HCT116 (cell line): ENCODE measurements around the gene CA7. TPM values are rescaled to one million over a fixed set of nuclear protein-coding genes. Genes with fewer than 3 reads are reported as not detected.

Source experiments
- ATAC-seq: fragments of 200-7000 bp; cut with Tn5 transposase; 2 replicates; pipeline ENCODE4 v1.9.1; 2020; ENCODE audit warnings: mild to moderate bottlenecking, moderate library complexity
- BruUV-seq: library from RNA; stranded (reverse); fragments of 400-500 nt; replicated peaks from 2 replicates; lab custom pipeline; 2021; lab: Mats Ljungman, UMichigan
- CTCF ChIA-PET: fragments of 300-600 bp; sonication (Branson Sonifier 250); formaldehyde crosslinking; loops from one replicate; lab custom pipeline; 2021; ENCODE audit warnings: antibody characterized with exemption; lab: Charles Lee
- POLR2A ChIA-PET: fragments of 300-600, 350-600 bp; sonication (Branson Sonifier 250); formaldehyde crosslinking; loops from one replicate; lab custom pipeline; 2021; ENCODE audit warnings: antibody characterized with exemption; lab: Charles Lee
- RAD21 ChIA-PET, 2 experiments: fragments of 300-600 bp; sonication (Branson Sonifier 250); formaldehyde crosslinking; loops; one replicate each; lab custom pipeline; 2023; ENCODE audit warnings: low total read pairs in 2 of 2; ENCODE audit not compliant: uncharacterized antibody in 2 of 2, unreplicated experiment in 2 of 2, low non-redundant PET in 1 of 2; lab: Charles Lee
- DNase-seq: peaks from one replicate; pipeline ENCODE4 v3.0.0-alpha.2; 2010; ENCODE audit warnings: low read depth, low spot score
- H2AFZ ChIP-seq: fragments of 200-600 bp; shearing (Covaris generic), sonication (generic); 2 replicates; pipeline ENCODE4 v1.6.1; 2017; ENCODE audit warnings: low read depth, mixed run types, mixed read lengths, antibody characterized with exemption, low read length; ENCODE audit not compliant: poor library complexity, severe bottlenecking
- H3K27ac ChIP-seq: 2 replicates; pipeline ENCODE4 v1.5.1; 2012; ENCODE audit warnings: low read depth, low read length
- H3K27me3 ChIP-seq: fragments of 200-600 bp; sonication (generic); 2 replicates; pipeline ENCODE4 v1.6.1; 2016; ENCODE audit warnings: mixed run types, low read length, mixed read lengths; ENCODE audit not compliant: insufficient read depth
- H3K36me3 ChIP-seq, 2 experiments: fragments of 200-500 bp in 1 of 2; fragments of 200-600 bp in 1 of 2; sonication (Bioruptor generic) in 1 of 2; sonication (generic) in 1 of 2; 2 replicates each; pipeline versions ENCODE4 v1.5.1 to v1.6.1; 2014 to 2016; ENCODE audit warnings: low read length in 2 of 2, inconsistent platforms in 1 of 2, mixed read lengths in 1 of 2, mixed run types in 1 of 2; ENCODE audit not compliant: insufficient read depth in 2 of 2, control insufficient read depth in 1 of 2
- H3K4me1 ChIP-seq, 2 experiments: fragments of 200-600 bp in 1 of 2; sonication (generic) in 1 of 2; 2 replicates each; pipeline versions ENCODE4 v1.5.1 to v1.6.1; 2012 to 2017; ENCODE audit warnings: low read length in 2 of 2, inconsistent platforms in 1 of 2, mild to moderate bottlenecking in 1 of 2, mixed read lengths in 1 of 2, mixed run types in 1 of 2, moderate library complexity in 1 of 2; ENCODE audit not compliant: insufficient read depth in 2 of 2, control insufficient read depth in 1 of 2
- H3K4me2 ChIP-seq: fragments of 200-600 bp; sonication (generic); 2 replicates; pipeline ENCODE4 v1.6.1; 2017; ENCODE audit warnings: mixed run types, low read length, mixed read lengths
- H3K4me3 ChIP-seq, 2 experiments: fragments of 200-600 bp in 1 of 2; sonication (generic) in 1 of 2; replicated peaks in 1 of 2; 2 replicates each; pipeline ENCODE4 v1.5.1; 2011 to 2016; ENCODE audit warnings: low read length in 2 of 2, control low read depth in 1 of 2, low read depth in 1 of 2, mild to moderate bottlenecking in 1 of 2, mixed read lengths in 1 of 2, mixed run types in 1 of 2
- H3K79me2 ChIP-seq: fragments of 200-600 bp; sonication (generic); 2 replicates; pipeline ENCODE4 v1.6.1; 2017; ENCODE audit warnings: mild to moderate bottlenecking, mixed run types, low read length, moderate library complexity, mixed read lengths; ENCODE audit not compliant: insufficient read depth
- H3K9ac ChIP-seq: fragments of 200-600 bp; sonication (generic); 2 replicates; pipeline ENCODE4 v1.6.1; 2016; ENCODE audit warnings: low read length, mixed read lengths
- H3K9me2 ChIP-seq: fragments of 200-600 bp; sonication (generic), shearing (Covaris generic); 2 replicates; pipeline ENCODE4 v1.6.1; 2017; ENCODE audit warnings: mixed run types, mild to moderate bottlenecking, moderate library complexity; ENCODE audit not compliant: insufficient read depth
- H3K9me3 ChIP-seq, 2 experiments: fragments of 200-500 bp in 1 of 2; fragments of 200-600 bp in 1 of 2; sonication (Bioruptor generic) in 1 of 2; sonication (generic) in 1 of 2; 2 replicates each; pipeline ENCODE4 v1.6.1; 2014 to 2017; ENCODE audit warnings: low read length in 2 of 2, mixed read lengths in 2 of 2, inconsistent platforms in 1 of 2, low read depth in 1 of 2, mild to moderate bottlenecking in 1 of 2, mixed run types in 1 of 2, moderate library complexity in 1 of 2; ENCODE audit not compliant: control insufficient read depth in 1 of 2, insufficient read depth in 1 of 2
- H4K20me1 ChIP-seq: fragments of 200-600 bp; sonication (generic), shearing (Covaris generic); 2 replicates; pipeline ENCODE4 v1.6.1; 2017; ENCODE audit warnings: mixed run types, mild to moderate bottlenecking, moderate library complexity; ENCODE audit not compliant: insufficient read depth
- CBX3 ChIP-seq: IDR thresholded peaks from 2 replicates; pipeline ENCODE4 v1.6.1; 2012; ENCODE audit warnings: low read depth
- CEBPB ChIP-seq: IDR thresholded peaks from 2 replicates; pipeline ENCODE4 v1.6.1; 2012; ENCODE audit warnings: low read depth
- EGR1 ChIP-seq: IDR thresholded peaks from 2 replicates; pipeline ENCODE4 v1.6.1; 2012; ENCODE audit warnings: low read depth
- ELF1 ChIP-seq: IDR thresholded peaks from 2 replicates; pipeline ENCODE4 v1.6.1; 2012; ENCODE audit warnings: low read depth, borderline replicate concordance
- EZH2 ChIP-seq: fragments of 200-600 bp; sonication (generic); IDR thresholded peaks from 2 replicates; pipeline ENCODE4 v1.6.1; 2017; ENCODE audit warnings: antibody characterized with exemption, mixed run types
- POLR2A ChIP-seq: IDR thresholded peaks from 2 replicates; pipeline ENCODE4 v1.7.0; 2011; ENCODE audit warnings: borderline replicate concordance; ENCODE audit not compliant: insufficient read depth, insufficient read length; ENCODE audit errors: extremely low read depth
- RAD21 ChIP-seq: IDR thresholded peaks from 2 replicates; pipeline ENCODE4 v1.6.1; 2012; ENCODE audit warnings: low read depth, mild to moderate bottlenecking
- SIN3A ChIP-seq: IDR thresholded peaks from 2 replicates; pipeline ENCODE4 v1.6.1; 2012; ENCODE audit warnings: low read depth
- SP1 ChIP-seq: IDR thresholded peaks from 2 replicates; pipeline ENCODE4 v1.6.1; 2012; ENCODE audit warnings: low read depth
- SRF ChIP-seq: IDR thresholded peaks from 2 replicates; pipeline ENCODE4 v1.6.1; 2012; ENCODE audit warnings: low read depth
- YY1 ChIP-seq: IDR thresholded peaks from 2 replicates; pipeline ENCODE4 v1.6.1; 2011; ENCODE audit warnings: low read length, low read depth, moderate library complexity, mild to moderate bottlenecking; ENCODE audit not compliant: insufficient replicate concordance; ENCODE audit errors: extremely low read depth
- ZFX ChIP-seq: fragments of 450-650 bp; IDR thresholded peaks from 2 replicates; pipeline ENCODE4 v1.6.1; 2017
- intact Hi-C: fragments of 100-400 bp; cut with micrococcal nuclease; formaldehyde crosslinking; loops from 2 replicates; pipeline ENCODE4 v1.10.0; 2022
- total RNA-seq: library from RNA; stranded (reverse); gene quantifications from one replicate; pipeline ENCODE4 v1.2.1, GENCODE V29; 2021; ENCODE audit not compliant: unreplicated experiment
- TF ChIP-seq, protein P1 (sequence below): IDR thresholded peaks from 2 replicates; pipeline ENCODE4 v1.6.1; 2012

CA7 gene
- total RNA-seq, 1 experiment from 2014 or later, result not detected

GRCh38 chr16:66832661-66833305 is 11.4 kb upstream of the CA7 start:
- no peak overlapping the region for H3K27ac ChIP-seq
- POLR2A ChIA-PET, result no interaction called here
- H4K20me1 ChIP-seq, result no peaks in the 10 kb centered on the region
- no peaks in the 10 kb centered on the region for H3K27me3 ChIP-seq
- H3K9ac ChIP-seq, result no peak overlapping the region
- TF ChIP-seq CBX3 (no peak), YY1 (no peak), POLR2A (no peak), EGR1 (no peak), ELF1 (no peak), EZH2 (no peak), SIN3A (no peak), CEBPB (no peak), SP1 (no peak), RAD21 (no peak), ZFX (no peak), SRF (no peak)
- TF ChIP-seq, protein P1, sequence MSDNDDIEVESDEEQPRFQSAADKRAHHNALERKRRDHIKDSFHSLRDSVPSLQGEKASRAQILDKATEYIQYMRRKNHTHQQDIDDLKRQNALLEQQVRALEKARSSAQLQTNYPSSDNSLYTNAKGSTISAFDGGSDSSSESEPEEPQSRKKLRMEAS, result no peak
- RAD21 ChIA-PET, result no interaction called here
- DNase-seq (no peak), ATAC-seq (no peak)
- H3K79me2 ChIP-seq, result peaks cover 29% of the 10 kb centered on the region
- H3K9me2 ChIP-seq, result no peaks in the 10 kb centered on the region
- H3K4me1 ChIP-seq, result peaks cover 7 to 13% of the 10 kb centered on the region in 2 experiments
- H3K4me2 ChIP-seq, result no peak overlapping the region
- no peak overlapping the region for H2AFZ ChIP-seq
- no peak overlapping the region for H3K4me3 ChIP-seq
- no peaks in the 10 kb centered on the region for H3K9me3 ChIP-seq
- peaks cover 1 to 2% of the 10 kb centered on the region in 2 experiments; a peak in 1 of 4 replicates for H3K36me3 ChIP-seq
- no TSS peak for BruUV-seq
- CTCF ChIA-PET, result no interaction called here
- intact Hi-C loops, result no loop called here
